ENCODE data around the gene PRSS57.

The PRSS57 gene

DNA sequence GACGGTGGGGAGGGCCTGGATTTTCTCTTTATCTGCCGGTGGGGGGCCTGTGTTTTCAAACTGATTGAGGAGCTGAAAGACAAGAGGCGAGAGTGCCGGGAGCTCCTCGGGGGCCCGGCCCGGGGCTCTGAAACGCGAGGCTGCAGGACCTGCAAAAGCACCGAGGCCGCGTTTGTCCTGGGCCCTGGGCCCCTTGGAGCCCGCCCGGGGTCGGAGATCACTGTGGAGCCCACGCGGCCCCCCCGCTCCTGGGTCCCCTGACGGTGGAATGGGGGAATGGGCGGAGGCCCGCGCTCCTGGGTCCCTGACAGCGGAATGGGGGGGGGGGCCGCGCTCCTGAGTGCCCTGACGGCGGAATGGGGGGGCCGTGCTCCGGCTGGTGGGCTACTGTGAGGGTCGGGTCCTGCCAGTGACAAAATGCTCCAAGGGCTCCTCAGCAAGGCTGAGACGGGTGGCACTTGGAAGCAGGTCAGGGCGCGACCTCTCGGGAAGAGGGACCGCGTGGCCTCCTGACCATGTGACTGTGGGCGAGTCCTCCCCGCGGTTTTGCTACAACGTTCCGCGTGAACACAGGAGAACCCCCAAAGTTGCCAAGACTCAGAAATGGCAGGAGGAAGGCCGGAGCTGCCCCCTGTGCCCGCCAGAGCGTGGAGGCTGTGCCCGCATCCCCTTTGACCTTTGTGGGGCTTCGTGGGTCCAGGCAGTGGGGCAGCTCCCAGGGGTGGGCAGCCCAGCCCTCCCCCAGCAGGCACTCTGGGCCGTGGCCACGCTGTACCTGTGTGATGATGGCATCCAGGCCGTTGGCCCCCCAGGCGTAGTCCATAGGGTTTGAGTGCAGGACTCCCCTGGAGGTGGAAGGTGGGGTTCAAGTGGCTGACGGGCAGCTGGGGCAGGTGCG, 46.1 kb downstream of the PRSS57 start:
- no peaks in the 10 kb centered on the region for H3K36me3 ChIP-seq (ENCODE audit: control insufficient read depth, insufficient read depth, low read length)
- no peaks in the 10 kb centered on the region for H3K27me3 ChIP-seq (ENCODE audit: control insufficient read depth, insufficient read depth, low read length)
- no peaks in the 10 kb centered on the region for H3K9me3 ChIP-seq (ENCODE audit: control insufficient read depth, low read length)
- no peak overlapping the region for H3K4me3 ChIP-seq (ENCODE audit: low read depth, low read length)
- H3K9ac ChIP-seq: no peak overlapping the region
- TF ChIP-seq, protein P1, sequence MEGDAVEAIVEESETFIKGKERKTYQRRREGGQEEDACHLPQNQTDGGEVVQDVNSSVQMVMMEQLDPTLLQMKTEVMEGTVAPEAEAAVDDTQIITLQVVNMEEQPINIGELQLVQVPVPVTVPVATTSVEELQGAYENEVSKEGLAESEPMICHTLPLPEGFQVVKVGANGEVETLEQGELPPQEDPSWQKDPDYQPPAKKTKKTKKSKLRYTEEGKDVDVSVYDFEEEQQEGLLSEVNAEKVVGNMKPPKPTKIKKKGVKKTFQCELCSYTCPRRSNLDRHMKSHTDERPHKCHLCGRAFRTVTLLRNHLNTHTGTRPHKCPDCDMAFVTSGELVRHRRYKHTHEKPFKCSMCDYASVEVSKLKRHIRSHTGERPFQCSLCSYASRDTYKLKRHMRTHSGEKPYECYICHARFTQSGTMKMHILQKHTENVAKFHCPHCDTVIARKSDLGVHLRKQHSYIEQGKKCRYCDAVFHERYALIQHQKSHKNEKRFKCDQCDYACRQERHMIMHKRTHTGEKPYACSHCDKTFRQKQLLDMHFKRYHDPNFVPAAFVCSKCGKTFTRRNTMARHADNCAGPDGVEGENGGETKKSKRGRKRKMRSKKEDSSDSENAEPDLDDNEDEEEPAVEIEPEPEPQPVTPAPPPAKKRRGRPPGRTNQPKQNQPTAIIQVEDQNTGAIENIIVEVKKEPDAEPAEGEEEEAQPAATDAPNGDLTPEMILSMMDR (IDR thresholded peaks at IDR 0.05): no peak
- peaks cover 16% of the 10 kb centered on the region for H3K79me2 ChIP-seq
- H3K4me1 ChIP-seq: no peaks in the 10 kb centered on the region
- H3K27ac ChIP-seq: no peak overlapping the region
- no peak overlapping the region for H2AFZ ChIP-seq
- no peak overlapping the region for H3K4me2 ChIP-seq (ENCODE audit: low read length)

DNA sequence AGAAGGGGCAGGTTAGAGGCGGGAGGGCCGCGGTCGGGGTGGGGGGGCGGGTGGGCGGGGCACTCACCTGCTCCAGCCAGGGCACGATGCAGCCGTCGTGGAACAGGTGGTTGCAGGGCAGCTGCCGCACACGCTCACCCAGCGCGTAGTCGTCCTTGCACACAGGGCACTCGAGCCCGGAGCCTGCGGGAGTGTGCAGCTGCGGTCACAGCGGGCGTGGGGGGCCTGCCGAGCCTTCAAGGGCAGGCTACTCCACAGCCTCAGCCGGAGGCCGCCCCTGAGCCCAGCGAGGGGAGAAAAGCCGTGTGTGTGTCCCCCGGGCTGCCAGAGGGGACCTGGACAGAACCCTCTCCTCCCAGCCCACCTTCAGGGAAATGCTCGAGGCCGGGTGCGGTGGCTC, 46.9 kb downstream of the PRSS57 start:
- TF ChIP-seq, protein P1 (IDR thresholded peaks at IDR 0.05): no peak

DNA sequence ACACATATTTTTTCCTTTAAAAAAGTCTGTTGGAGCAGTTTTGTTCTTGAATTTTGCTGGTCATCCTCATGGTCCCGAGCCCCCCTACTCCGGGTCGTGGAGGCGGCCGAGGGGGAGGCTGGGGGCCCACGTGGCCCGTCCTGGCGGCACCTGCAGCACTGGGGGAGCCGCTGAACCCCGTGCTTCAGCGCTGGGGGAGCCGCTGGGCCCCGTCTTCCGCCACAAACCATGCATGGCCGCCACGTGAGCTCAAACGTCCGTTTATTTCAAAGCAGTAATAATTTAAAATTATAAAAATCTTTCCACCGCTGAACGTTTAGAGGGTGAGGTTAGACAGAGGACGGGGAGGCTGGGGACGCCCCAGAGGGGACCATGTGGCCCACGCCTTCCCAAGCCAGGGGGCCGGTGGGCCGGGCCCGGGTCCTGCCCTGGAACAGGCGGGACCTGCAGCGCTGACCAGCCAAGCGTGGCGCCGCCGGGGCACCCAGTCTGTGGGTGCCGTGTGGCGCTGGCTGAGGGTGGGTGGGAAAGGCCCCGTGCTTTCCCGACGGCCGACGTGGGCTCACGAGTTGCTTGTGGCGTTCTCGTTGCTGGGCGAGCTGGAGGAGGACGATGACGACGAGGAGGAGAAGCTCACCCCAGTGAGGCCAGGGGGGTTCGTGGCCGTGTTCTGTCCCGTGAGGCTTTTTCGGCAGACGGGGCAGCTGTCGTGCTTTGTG, 47.5 kb downstream of the PRSS57 start:
- TF ChIP-seq, protein P1 (IDR thresholded peaks at IDR 0.05): no peak
- H3K79me2 ChIP-seq: peaks cover 5% of the 10 kb centered on the region
- no peak overlapping the region for H3K4me2 ChIP-seq (ENCODE audit: low read length)
- H2AFZ ChIP-seq: no peak overlapping the region
- H3K27me3 ChIP-seq (ENCODE audit: control insufficient read depth, insufficient read depth, low read length): no peaks in the 10 kb centered on the region
- no peak overlapping the region for H3K9ac ChIP-seq
- H3K27ac ChIP-seq: no peak overlapping the region
- no peaks in the 10 kb centered on the region for H3K9me3 ChIP-seq (ENCODE audit: control insufficient read depth, low read length)
- no peak overlapping the region for H3K4me3 ChIP-seq (ENCODE audit: low read depth, low read length)
- H3K4me1 ChIP-seq: no peaks in the 10 kb centered on the region
- H3K36me3 ChIP-seq (ENCODE audit: control insufficient read depth, insufficient read depth, low read length): no peaks in the 10 kb centered on the region

More for the DNA sequence above, 46.9 kb downstream of the PRSS57 start:
- Histone ChIP-seq H3K9me3 (ENCODE audit: control insufficient read depth, low read length) (no peaks in the 10 kb centered on the region), H3K36me3 (ENCODE audit: control insufficient read depth, insufficient read depth, low read length) (no peaks in the 10 kb centered on the region), H3K27ac (no peak overlapping the region), H3K4me1 (no peaks in the 10 kb centered on the region), H2AFZ (no peak overlapping the region), H3K79me2 (peaks cover 10% of the 10 kb centered on the region), H3K4me3 (ENCODE audit: low read depth, low read length) (no peak overlapping the region), H3K9ac (no peak overlapping the region), H3K4me2 (ENCODE audit: low read length) (no peak overlapping the region), H3K27me3 (ENCODE audit: control insufficient read depth, insufficient read depth, low read length) (no peaks in the 10 kb centered on the region)

DNA sequence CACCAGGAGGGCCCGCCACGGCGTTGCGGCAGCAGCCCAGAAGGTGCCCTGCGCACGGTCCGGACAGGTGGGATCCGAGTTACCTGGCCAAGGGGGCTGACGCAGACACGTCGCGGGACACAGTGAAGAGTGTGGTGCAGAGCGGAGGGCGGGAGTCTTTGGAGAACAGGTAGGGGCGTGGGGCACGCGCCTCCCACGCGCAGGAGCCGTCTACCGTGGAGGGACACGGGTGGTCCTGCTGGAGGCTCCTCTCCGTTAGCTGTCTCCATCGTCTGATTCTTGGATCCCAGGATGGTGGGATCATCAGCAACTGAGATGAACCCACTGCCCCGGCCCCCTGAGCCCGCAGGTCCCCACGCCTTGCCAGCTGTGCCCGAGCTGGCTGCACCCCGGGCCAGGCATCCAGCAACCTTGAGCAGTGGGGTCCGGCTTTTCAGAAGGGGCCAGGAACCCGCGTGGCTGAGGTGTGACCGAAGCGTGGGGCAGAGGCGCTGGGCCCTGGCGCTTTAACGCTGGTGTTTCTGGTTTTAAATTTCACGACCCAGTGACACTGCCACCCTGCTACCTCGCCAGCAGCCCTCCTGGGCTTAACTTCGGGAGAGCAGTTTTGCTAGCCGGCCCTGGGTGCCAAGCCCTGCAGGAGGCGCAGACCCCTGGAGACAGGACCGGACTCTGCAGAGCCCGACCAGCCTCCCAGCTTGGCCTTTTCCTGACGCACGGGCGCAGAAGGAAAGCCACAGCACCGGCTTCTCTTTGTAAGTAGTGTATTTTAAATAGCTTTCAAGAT, 48.3 kb downstream of the PRSS57 start:
- no peaks in the 10 kb centered on the region for H3K79me2 ChIP-seq
- no peaks in the 10 kb centered on the region for H3K27me3 ChIP-seq (ENCODE audit: control insufficient read depth, insufficient read depth, low read length)
- TF ChIP-seq, protein P1 (IDR thresholded peaks at IDR 0.05): no peak
- no peak overlapping the region for H3K4me3 ChIP-seq (ENCODE audit: low read depth, low read length)
- H3K9ac ChIP-seq: no peak overlapping the region
- no peak overlapping the region for H3K27ac ChIP-seq
- H3K36me3 ChIP-seq (ENCODE audit: control insufficient read depth, insufficient read depth, low read length): no peaks in the 10 kb centered on the region
- H2AFZ ChIP-seq: no peak overlapping the region
- no peaks in the 10 kb centered on the region for H3K9me3 ChIP-seq (ENCODE audit: control insufficient read depth, low read length)
- H3K4me1 ChIP-seq: no peaks in the 10 kb centered on the region
- H3K4me2 ChIP-seq (ENCODE audit: low read length): no peak overlapping the region
